GM18520 (cell line): ENCODE measurements around the gene ETV3L.

Source experiments
- ATAC-seq: cut with Tn5 transposase; IDR thresholded peaks from one replicate; pipeline ENCODE4 v1.9.1; 2021; ENCODE audit not compliant: unreplicated experiment

The ETV3L gene

DNA sequence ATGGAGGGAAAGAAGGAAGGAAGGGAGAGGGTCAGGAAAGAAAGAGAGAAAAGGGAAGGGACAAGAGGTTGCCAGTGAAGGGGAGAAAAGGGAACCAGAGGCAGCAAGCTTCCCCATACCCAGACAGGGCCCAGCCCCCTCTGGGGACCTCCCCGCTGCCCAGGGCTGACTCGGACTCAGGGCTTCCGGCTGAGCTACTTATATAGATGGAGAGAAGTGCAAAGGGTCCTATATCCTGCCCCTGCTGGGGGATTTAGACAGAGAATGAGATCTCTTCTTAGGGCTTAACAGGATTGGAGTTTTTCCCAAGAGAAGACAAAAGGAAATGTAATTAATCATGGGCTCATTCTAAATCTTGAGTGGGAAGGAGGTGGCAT lies at the start of gene ETV3L:
Gene ETV3L, minus strand, starts transcription at position 176 of the 377 bp plus-strand sequence. CDS start 285 bp downstream, outside the sequence.
- no peak for ATAC-seq

GRCh38 chr1:157147906-157148700 lies 48.5 kb upstream of the ETV3L start:
- ATAC-seq, result no peak

DNA sequence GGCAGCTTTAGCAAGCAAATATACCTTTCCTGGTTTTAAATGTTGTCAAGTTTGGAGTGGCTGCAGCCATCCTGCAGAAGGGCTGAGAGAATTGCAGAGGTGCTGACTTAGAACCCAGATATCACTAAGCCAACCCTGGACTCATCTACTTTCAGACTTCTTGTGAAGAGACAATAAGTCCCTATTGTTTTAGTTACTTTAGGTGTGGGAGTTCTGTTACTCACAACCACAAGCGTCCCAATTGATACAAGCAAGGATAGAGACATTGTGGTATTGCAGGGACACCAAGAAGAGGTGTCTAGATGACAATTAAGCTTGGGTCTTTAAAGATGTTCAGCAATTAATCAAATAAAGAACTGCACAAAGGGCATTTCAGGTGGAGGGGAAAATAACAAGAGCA lies 47.4 kb upstream of the ETV3L start:
- ATAC-seq, result no peak

DNA sequence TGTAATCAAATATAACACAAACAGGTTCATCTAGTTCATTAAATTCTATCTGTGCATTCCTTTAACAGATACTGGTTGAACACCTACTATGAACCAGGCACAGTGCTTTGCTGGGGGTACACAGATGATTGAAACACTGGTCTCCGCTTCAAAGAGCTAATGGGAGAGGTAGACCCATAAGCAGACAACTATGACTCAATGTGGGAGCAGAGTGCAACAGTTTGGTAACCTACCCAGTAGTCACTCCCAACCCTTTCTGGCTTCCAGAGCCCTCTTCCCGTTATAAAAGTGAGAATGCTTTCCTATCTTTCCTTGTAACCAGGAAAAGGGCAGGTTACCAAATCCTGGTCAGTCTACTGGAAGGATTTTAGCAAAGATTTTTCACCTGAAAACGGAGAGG lies 46.6 kb upstream of the ETV3L start:
- ATAC-seq, result no peak

DNA sequence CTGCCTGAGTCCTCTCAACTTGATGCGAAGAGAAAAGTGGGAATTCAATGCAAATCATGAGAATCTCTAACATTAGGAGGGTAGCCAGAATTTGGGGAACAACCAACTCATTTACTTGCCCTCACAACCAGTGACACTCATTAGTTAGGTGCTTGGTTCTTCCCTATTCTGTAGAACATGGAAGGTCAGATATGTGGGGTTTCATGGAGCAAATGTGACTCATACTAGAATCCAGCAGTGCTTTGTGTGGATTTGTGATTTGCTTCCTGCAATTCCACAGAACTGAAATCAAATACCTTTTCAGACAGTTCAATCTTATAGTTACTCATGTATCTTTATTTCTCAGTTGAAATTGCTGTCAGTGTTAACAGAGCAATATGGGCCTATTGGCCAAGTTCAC lies 45.5 kb upstream of the ETV3L start:
- no peak for ATAC-seq

DNA sequence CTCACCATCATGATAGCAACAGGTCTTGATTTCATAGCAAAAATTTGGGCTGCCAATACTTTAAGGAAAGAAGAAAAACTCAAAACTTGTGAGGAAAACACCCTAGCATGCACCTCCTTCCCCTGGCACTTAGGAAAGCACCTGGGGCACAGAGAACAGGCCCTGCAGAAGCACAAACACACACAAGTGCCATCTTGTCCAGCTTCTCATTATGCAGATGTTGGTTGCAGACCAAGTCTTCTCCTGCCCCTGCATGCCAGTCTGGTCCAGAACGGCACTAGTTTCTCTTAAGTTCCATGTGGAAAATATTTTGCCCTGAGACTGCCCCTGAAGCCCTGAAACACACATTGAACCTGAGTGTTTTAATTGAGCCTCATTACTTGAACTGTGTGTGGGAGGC lies 44.9 kb upstream of the ETV3L start:
- ATAC-seq, result no peak

- no peak for ATAC-seq
Observed at GRCh38 chr1:157142765-157143423, 43.3 kb upstream of the ETV3L start.

DNA sequence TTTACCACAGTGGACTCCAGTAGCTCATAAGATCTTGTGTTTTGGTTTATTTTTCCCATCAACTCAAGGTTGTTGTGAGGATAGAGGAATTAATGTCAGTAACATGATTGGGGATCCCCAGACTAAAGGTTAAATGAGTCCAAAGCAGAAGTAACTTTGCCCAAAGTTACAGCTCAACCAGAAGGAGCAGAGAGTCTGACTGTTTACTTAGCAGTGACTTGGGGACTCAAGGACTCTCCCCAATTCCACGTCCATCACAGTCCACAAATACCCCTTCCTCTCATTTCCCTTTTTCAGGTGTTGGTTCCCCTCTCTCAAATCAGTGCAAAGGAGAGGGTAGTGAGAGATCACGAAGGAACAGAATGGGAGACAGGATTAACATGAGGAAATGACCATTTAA lies 42.6 kb upstream of the ETV3L start:
- no peak for ATAC-seq

DNA sequence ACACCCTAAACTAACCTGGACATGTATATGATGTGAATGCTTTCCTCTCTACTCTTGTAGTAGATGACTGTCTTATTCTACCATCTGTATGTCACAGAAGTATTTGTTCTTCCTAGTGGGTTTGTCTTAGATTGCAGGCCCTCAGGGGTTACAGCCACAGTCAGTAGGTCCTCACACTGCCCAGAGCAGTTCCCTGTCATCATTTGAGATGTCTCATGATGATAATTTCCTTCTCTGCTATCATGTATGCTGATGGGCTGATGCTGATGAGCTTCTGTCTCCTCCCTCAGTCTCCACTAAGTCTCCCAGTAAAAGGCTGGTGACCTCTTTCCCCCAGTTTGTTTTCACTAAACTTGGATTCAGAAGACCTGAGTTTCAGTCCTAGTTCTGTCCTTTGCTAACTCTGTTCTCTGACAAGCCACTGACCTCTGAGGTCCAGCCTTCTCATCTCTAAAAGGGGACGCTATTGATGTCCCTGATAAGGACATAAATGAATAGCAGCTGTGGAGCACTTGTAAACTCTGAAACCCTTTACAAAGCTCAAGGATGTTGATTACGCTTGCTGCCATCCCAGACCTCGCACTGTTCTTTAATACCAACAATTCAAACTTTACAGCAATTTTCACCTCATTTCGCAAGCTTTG lies 41.7 kb upstream of the ETV3L start:
- ATAC-seq, result no peak

DNA sequence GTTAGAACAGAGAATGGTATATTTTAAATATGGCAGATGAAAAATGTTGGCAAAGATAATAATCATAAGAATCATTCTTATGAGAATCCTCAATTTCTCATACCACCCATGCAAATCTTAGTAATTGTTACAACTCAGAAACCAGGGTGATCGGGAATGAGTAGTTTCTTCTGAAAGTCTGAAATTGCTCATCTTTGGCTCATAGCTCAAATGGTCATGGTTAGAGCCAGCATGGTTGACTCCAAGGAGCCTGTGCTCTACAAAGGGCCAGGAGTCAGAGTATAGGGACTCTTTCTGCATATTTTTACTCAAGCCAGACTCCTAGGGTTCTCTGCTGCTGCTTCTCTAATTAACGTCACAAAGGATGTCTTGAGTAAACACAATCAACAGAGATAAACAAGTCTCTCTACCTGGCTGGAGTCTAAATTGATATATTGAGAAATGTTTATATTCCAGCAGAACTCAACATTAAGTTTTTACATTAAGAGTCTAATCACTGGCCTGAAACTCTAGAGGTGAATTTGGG lies 40.5 kb upstream of the ETV3L start:
- no peak for ATAC-seq

DNA sequence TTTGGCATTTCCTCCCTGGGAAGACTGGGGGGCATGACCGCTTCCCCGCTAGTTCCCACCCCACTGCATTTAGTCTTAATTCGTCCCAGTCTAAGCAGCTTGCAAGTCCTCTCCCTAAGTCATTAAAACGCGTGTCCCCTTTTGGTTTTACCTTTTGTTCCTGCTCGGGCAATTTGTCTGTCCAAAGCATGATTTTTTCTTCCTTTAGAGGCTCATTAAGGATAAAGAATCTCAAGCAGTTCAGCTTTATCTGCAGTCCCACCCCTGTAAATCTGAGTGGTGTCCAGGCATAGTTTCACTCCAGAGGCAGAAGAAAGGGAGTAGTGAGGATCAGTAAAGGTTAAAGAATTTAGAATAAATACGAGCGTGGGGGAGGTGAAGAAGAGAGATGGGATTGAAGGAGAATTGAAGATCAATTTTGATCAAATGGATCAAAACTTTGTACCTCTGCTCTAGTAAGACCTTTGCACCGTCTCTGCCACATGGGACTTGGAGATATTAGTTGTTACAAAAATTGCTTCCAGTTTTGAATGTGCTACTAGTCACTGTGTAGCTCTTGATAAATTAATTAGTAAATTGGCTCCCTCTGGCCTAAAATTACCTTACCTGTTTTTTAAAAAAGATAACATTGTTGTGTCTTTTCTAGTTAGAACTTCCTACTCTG lies 39.6 kb upstream of the ETV3L start:
- ATAC-seq, result no peak

- ATAC-seq, result peak; percentile 58
Observed at GRCh38 chr1:157138220-157139051, 38.8 kb upstream of the ETV3L start, which contains the start of gene ETV3. Gene ETV3 (minus strand): TSS chr1:157138395. CDS start chr1:157136352, 2,043 bp downstream.

GRCh38 chr1:157137408-157138219 lies 38.0 kb upstream of the ETV3L start:
- peak; percentile 5 for ATAC-seq

- no peak for ATAC-seq
Observed at GRCh38 chr1:157137046-157137407, 37.4 kb upstream of the ETV3L start.

- no peak for ATAC-seq
Observed at GRCh38 chr1:157136133-157136532, 36.5 kb upstream of the ETV3L start.

DNA sequence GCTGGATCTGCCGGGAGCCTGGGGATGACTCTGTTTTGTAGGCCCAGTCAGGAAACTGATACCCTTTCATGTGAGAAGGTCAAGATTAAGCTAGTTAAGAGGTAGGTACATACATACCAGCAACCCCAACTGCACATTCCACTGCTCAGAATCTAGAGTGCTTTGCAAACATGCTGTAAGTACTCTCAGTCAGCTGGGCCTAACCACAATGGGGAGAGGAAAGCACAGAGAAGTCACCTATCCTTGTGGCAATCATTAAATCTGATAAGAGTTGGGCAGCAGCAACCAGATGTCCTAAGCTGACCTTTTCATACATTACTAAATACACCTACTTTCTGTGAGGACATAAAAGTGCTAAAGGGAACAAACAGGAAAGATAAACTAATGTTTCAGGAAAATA lies 36.0 kb upstream of the ETV3L start:
- ATAC-seq, result no peak

DNA sequence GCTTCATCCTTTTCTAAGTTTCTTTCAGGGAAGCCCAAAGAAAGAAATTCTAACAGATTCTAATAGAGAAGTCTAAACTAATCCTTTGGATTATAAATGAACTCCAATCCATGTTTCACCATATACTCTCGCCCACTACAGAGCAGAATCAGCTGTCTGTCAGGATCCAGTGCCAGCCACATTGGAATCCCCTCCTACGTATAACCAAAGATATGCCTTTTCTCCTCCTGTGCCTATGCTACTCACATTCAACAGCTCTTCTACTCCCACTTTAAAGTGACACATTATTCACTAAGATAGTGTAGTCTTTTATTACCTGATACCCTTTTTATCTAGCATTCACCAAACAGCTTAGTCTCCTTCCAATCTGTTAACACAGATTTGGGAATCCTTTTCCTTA lies 35.5 kb upstream of the ETV3L start:
- ATAC-seq, result no peak

- no peak for ATAC-seq
Observed at GRCh38 chr1:157134442-157134841, 34.8 kb upstream of the ETV3L start.

DNA sequence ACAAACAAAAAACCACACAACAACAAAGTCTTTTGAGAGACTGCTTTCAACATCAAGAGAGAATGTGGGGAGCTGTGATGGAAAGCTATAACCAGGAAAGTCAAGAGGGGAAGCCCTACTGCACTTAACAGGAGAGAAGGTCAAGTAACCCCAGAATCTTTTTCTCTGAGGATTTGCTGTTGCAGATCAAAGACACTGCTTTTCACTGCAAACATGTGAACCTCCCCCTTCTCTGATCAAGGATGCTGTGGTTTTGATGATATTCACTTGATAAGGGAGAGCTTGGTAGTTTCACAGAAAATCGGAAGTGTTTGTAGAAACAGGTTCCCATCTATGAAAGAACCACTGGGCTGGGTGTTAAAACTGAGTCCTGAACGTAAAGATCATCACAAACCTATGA lies 33.8 kb upstream of the ETV3L start:
- no peak for ATAC-seq
